H1 (cell line): Measurements from ENCODE around the gene SMARCD2. TPM values are rescaled to one million over a fixed set of nuclear protein-coding genes. Genes with fewer than 3 reads are reported as not detected.

Source experiments
- CTCF ChIA-PET: fragments of 300-600 bp; sonication (Branson Sonifier 250); formaldehyde crosslinking; loops from one replicate; lab custom pipeline; 2021; ENCODE audit not compliant: partially characterized antibody; lab: Charles Lee
- POLR2A ChIA-PET: fragments of 300-600 bp; sonication (Branson Sonifier 250); formaldehyde crosslinking; loops from one replicate; lab custom pipeline; 2021; ENCODE audit warnings: inconsistent platforms; ENCODE audit not compliant: partially characterized antibody; lab: Charles Lee
- DNase-seq, 2 experiments: peaks; one replicate each; pipeline versions ENCODE4 v3.0.0 to v3.0.0-alpha.2; 2010 to 2022; ENCODE audit warnings: low spot score in 2 of 2, low read depth in 1 of 2, mixed read lengths in 1 of 2
- FAIRE-seq: peaks from 2 replicates; lab custom pipeline; 2011; peaks lifted over from hg19 to GRCh38; lab: Jason Lieb, UNC
- H2AFZ ChIP-seq: 2 replicates; pipeline ENCODE4 v1.8.1; 2012; ENCODE audit warnings: low read length, inconsistent platforms
- H2AK5ac ChIP-seq: 2 replicates; pipeline ENCODE4 v1.6.1; 2013; ENCODE audit warnings: low read depth, low read length
- H2BK120ac ChIP-seq: replicated peaks from 2 replicates; pipeline ENCODE3; 2013; ENCODE audit warnings: low read depth, low read length, inconsistent platforms
- H2BK12ac ChIP-seq: 2 replicates; pipeline ENCODE4 v1.6.1; 2013; ENCODE audit warnings: low read depth, low read length
- H2BK15ac ChIP-seq: 2 replicates; pipeline ENCODE4 v1.6.1; 2013; ENCODE audit warnings: low read length
- H2BK20ac ChIP-seq: 2 replicates; pipeline ENCODE4 v1.6.1; 2013; ENCODE audit warnings: low read length
- H2BK5ac ChIP-seq: 2 replicates; pipeline ENCODE4 v1.6.1; 2013; ENCODE audit warnings: low read depth, low read length
- H3K14ac ChIP-seq: 2 replicates; pipeline ENCODE4 v1.6.1; 2013; ENCODE audit warnings: inconsistent platforms; ENCODE audit not compliant: insufficient read length
- H3K18ac ChIP-seq: 2 replicates; pipeline ENCODE4 v1.6.1; 2013; ENCODE audit warnings: low read length; ENCODE audit errors: extremely low read depth
- H3K23ac ChIP-seq: 2 replicates; pipeline ENCODE4 v1.6.1; 2013; ENCODE audit warnings: inconsistent platforms; ENCODE audit not compliant: insufficient read length
- H3K23me2 ChIP-seq: 2 replicates; pipeline ENCODE4 v1.6.1; 2013; ENCODE audit warnings: low read depth, low read length
- H3K27ac ChIP-seq: 2 replicates; pipeline ENCODE4 v1.6.1; 2011; ENCODE audit warnings: low read depth, low read length, inconsistent platforms
- H3K27me3 ChIP-seq, 4 experiments: replicated peaks in 1 of 4; 1 replicate in 1 of 4; 2 replicates in 3 of 4; pipeline versions ENCODE4 v1.6.1 to v1.8.1; 2011 to 2013; ENCODE audit warnings: low read length in 3 of 4, mild to moderate bottlenecking in 3 of 4, inconsistent platforms in 2 of 4, mixed read lengths in 2 of 4, moderate library complexity in 1 of 4; ENCODE audit not compliant: control insufficient read depth in 3 of 4, insufficient read depth in 3 of 4; ENCODE audit errors: extremely low read depth in 1 of 4
- H3K36me3 ChIP-seq, 4 experiments: 2 replicates each; pipeline versions ENCODE4 v1.6.1 to v1.8.1; 2011 to 2013; ENCODE audit warnings: mild to moderate bottlenecking in 4 of 4, low read length in 3 of 4, moderate library complexity in 2 of 4, control low read depth in 1 of 4, inconsistent platforms in 1 of 4; ENCODE audit not compliant: insufficient read depth in 4 of 4, control insufficient read depth in 2 of 4
- H3K4ac ChIP-seq: replicated peaks from 2 replicates; pipeline ENCODE3; 2013; ENCODE audit warnings: low read length, low read depth, mixed read lengths, inconsistent platforms; ENCODE audit not compliant: insufficient read length
- H3K4me1 ChIP-seq, 4 experiments: replicated peaks in 1 of 4; 1 replicate in 1 of 4; 2 replicates in 3 of 4; pipeline versions ENCODE4 v1.6.1 to v1.8.1; 2011 to 2013; ENCODE audit warnings: low read length in 3 of 4, inconsistent platforms in 2 of 4, mixed read lengths in 1 of 4; ENCODE audit not compliant: insufficient read depth in 4 of 4, control insufficient read depth in 3 of 4
- H3K4me2 ChIP-seq, 2 experiments: 2 replicates each; pipeline versions ENCODE4 v1.6.1 to v1.8.1; 2011 to 2013; ENCODE audit warnings: low read depth in 2 of 2, low read length in 2 of 2, control low read depth in 1 of 2, inconsistent platforms in 1 of 2, mild to moderate bottlenecking in 1 of 2; ENCODE audit not compliant: insufficient read depth in 1 of 2
- H3K4me3 ChIP-seq, 4 experiments: fragments of 200-600, 300-600 bp in 1 of 4; sonication (generic), shearing (Covaris generic), sonication (Bioruptor Twin) in 1 of 4; 2 replicates each; pipeline versions ENCODE4 v1.5.1 to v1.8.1; 2011 to 2016; ENCODE audit warnings: low read length in 4 of 4, low read depth in 3 of 4, control low read depth in 2 of 4, inconsistent platforms in 2 of 4, mild to moderate bottlenecking in 2 of 4, mixed read lengths in 1 of 4, moderate library complexity in 1 of 4; ENCODE audit not compliant: insufficient read depth in 2 of 4; ENCODE audit errors: extremely low read depth in 1 of 4
- H3K56ac ChIP-seq: replicated peaks from 2 replicates; pipeline ENCODE3; 2013; ENCODE audit warnings: low read depth, mild to moderate bottlenecking, mixed read lengths, low read length, inconsistent platforms; ENCODE audit not compliant: insufficient read length
- H3K79me1 ChIP-seq: 2 replicates; pipeline ENCODE4 v1.6.1; 2013; ENCODE audit warnings: low read depth, low read length, control low read depth
- H3K79me2 ChIP-seq, 2 experiments: 2 replicates each; pipeline versions ENCODE4 v1.6.1 to v1.8.1; 2012 to 2013; ENCODE audit warnings: low read length in 2 of 2, mild to moderate bottlenecking in 2 of 2, inconsistent platforms in 1 of 2; ENCODE audit not compliant: insufficient read depth in 2 of 2, control insufficient read depth in 1 of 2
- H3K9ac ChIP-seq, 4 experiments: replicated peaks in 1 of 4; 1 replicate in 1 of 4; 2 replicates in 3 of 4; pipeline versions ENCODE4 v1.6.1 to v1.8.1; 2011 to 2013; ENCODE audit warnings: low read depth in 3 of 4, low read length in 3 of 4, control low read depth in 2 of 4, mild to moderate bottlenecking in 2 of 4, moderate library complexity in 2 of 4, inconsistent platforms in 1 of 4; ENCODE audit errors: extremely low read depth in 1 of 4
- H3K9me3 ChIP-seq, 2 experiments: 2 replicates each; pipeline versions ENCODE4 v1.6.1 to v1.8.1; 2012 to 2013; ENCODE audit warnings: mild to moderate bottlenecking in 2 of 2, moderate library complexity in 2 of 2, control low read depth in 1 of 2, inconsistent platforms in 1 of 2, low read depth in 1 of 2, low read length in 1 of 2, mixed read lengths in 1 of 2; ENCODE audit not compliant: insufficient read depth in 2 of 2
- H4K20me1 ChIP-seq, 2 experiments: replicated peaks in 1 of 2; 2 replicates each; pipeline versions ENCODE3 to v1.8.1; 2011 to 2013; ENCODE audit warnings: inconsistent platforms in 2 of 2, low read length in 2 of 2, mild to moderate bottlenecking in 1 of 2; ENCODE audit not compliant: insufficient read depth in 2 of 2, control insufficient read depth in 1 of 2
- H4K5ac ChIP-seq: 2 replicates; pipeline ENCODE4 v1.6.1; 2013; ENCODE audit warnings: low read length, low read depth, mixed read lengths, inconsistent platforms; ENCODE audit not compliant: insufficient read length
- H4K8ac ChIP-seq: 2 replicates; pipeline ENCODE4 v1.8.0; 2013; ENCODE audit warnings: mild to moderate bottlenecking, moderate library complexity, low read length, inconsistent platforms; ENCODE audit not compliant: insufficient read depth; ENCODE audit errors: extremely low read depth
- H4K91ac ChIP-seq: replicated peaks from 2 replicates; pipeline ENCODE3; 2013; ENCODE audit warnings: low read length, mixed read lengths, inconsistent platforms; ENCODE audit not compliant: insufficient read length
- KDM5A ChIP-seq: fragments of 200-600 bp; IDR thresholded peaks from 2 replicates; pipeline ENCODE4 v1.7.1; 2012; ENCODE audit warnings: mild to moderate bottlenecking, low read length, inconsistent platforms, mixed read lengths
- MAFK ChIP-seq: IDR thresholded peaks from 2 replicates; pipeline ENCODE4 v1.6.1; 2012; ENCODE audit warnings: low read depth, mild to moderate bottlenecking, improper control_type of control experiment, low read length
- MAX ChIP-seq: IDR thresholded peaks from 2 replicates; pipeline ENCODE4 v1.6.1; 2012; ENCODE audit warnings: inconsistent platforms
- RFX5 ChIP-seq: IDR thresholded peaks from 2 replicates; pipeline ENCODE4 v1.6.1; 2011; ENCODE audit warnings: low read depth, low read length, improper control_type of control experiment, borderline replicate concordance
- SUZ12 ChIP-seq: fragments of 200-600 bp; sonication (generic); IDR thresholded peaks from 2 replicates; pipeline ENCODE4 v1.6.1; 2012; ENCODE audit warnings: mild to moderate bottlenecking, inconsistent platforms, low read length, moderate library complexity, mixed read lengths
- WGBS, 2 experiments: shearing (Covaris generic) in 1 of 2; methylation state at CpG; one replicate each; pipeline versions ENCODE4 v1.1.6 to v1.1.7; 2013 to 2015; ENCODE audit warnings: low lambda C conversion rate in 2 of 2, mixed read lengths in 2 of 2, inconsistent platforms in 1 of 2, low coverage in 1 of 2, missing lambda C conversion rate in 1 of 2; ENCODE audit not compliant: insufficient replicate concordance in 2 of 2, insufficient coverage in 1 of 2, insufficient read length in 1 of 2; ENCODE audit errors: extremely low coverage in 1 of 2, missing lambda C conversion rate in 1 of 2; 5-methylcytosine and 5-hydroxymethylcytosine counted together
- polyA plus RNA-seq, 7 experiments: library from polyadenylated mRNA; depleted of rRNA in 3 of 7; stranded (reverse) in 5 of 7; unstranded in 2 of 7; fragments of >200 nt in 5 of 7; fragments of 200-250 nt in 2 of 7; gene quantifications; 1 replicate in 5 of 7; 2 replicates in 1 of 7; 4 replicates in 1 of 7; pipeline versions ENCODE4 v1.2.1 to v1.2.3, GENCODE V29; 2011 to 2013; ENCODE audit warnings: missing spikeins in 2 of 7, mixed read lengths in 2 of 7
- total RNA-seq: library from RNA; stranded (reverse); fragmentation: NEBNext Ultra II Directional; extraction: Animal tissue kit (Norgen Biotek cat#: 25700); gene quantifications from 2 replicates; pipeline ENCODE4 v1.2.1, GENCODE V29; 2021

The SMARCD2 gene
- total and polyA plus RNA-seq, 2 of the 8 experiments (the other 6 are each of a cell fraction or from before 2014, with no cell fraction given) = 90.0 to 92.2 TPM

- H2AK5ac ChIP-seq = no peak overlapping the region
Observed at GRCh38 chr17:63824362-63824761, 18.1 kb downstream of the SMARCD2 start.

More at GRCh38 chr17:63824362-63824761, 18.1 kb downstream of the SMARCD2 start:
- H3K56ac ChIP-seq = no peak overlapping the region
- no peaks in the 10 kb centered on the region for H3K27me3 ChIP-seq
- H3K4me3 ChIP-seq = no peak overlapping the region
- WGBS, 2 experiments = 93% methylated on average over 9 of the region's 9 CpGs; no CpG with 5 or more reads in 1 of the 2 experiments
- H3K79me1 ChIP-seq = peaks cover 9% of the 10 kb centered on the region; the same call in 1 of the 2 replicates
- no peak for TF ChIP-seq RFX5
- TF ChIP-seq MAX = no peak
- no peak for TF ChIP-seq SUZ12
- TF ChIP-seq KDM5A = no peak
- no peak for TF ChIP-seq MAFK
- no peak overlapping the region for H3K23ac ChIP-seq
- no peak overlapping the region; the same call in 1 of the 2 replicates for H4K8ac ChIP-seq
- H3K9ac ChIP-seq = no peak overlapping the region
- no peak overlapping the region for H4K91ac ChIP-seq
- DNase-seq (no peak), FAIRE-seq (no peak)
- H3K27ac ChIP-seq = no peak overlapping the region
- no peaks in the 10 kb centered on the region for H3K9me3 ChIP-seq
- peaks cover 8% of the 10 kb centered on the region for H3K23me2 ChIP-seq
- H3K14ac ChIP-seq = no peak overlapping the region
- POLR2A ChIA-PET = interaction anchor here (1.1 to 32.3 kb wide), 7 partner anchors 4 to 82 kb away, joined by 3 to 593 read pairs (median 7); partner anchors contain the start of genes CCDC47, DDX42, FTSJ3 and PSMC5
- no peak overlapping the region for H2BK120ac ChIP-seq
- no peak overlapping the region for H2BK15ac ChIP-seq
- peaks cover 0 to 3% (median 0%) of the 10 kb centered on the region in 4 experiments; a peak in 1 of 7 replicates for H3K4me1 ChIP-seq
- H4K5ac ChIP-seq = no peak overlapping the region
- H2BK5ac ChIP-seq = no peak overlapping the region
- CTCF ChIA-PET = interaction anchor here (0.7 to 7.5 kb wide), 3 partner anchors 9 to 23 kb away, joined by 3 to 61 read pairs (median 4); no protein-coding TSS in a partner anchor
- H3K79me2 ChIP-seq = peaks cover 0 to 36% of the 10 kb centered on the region in 2 experiments; a peak in 3 of 4 replicates
- no peak overlapping the region for H3K4me2 ChIP-seq
- no peak overlapping the region for H3K18ac ChIP-seq
- H2BK12ac ChIP-seq = no peak overlapping the region
- peaks cover 5 to 24% of the 10 kb centered on the region in 2 experiments for H4K20me1 ChIP-seq
- H3K4ac ChIP-seq = no peak overlapping the region
- no peak overlapping the region for H2BK20ac ChIP-seq
- peaks cover 47 to 72% (median 65%) of the 10 kb centered on the region in 4 experiments for H3K36me3 ChIP-seq
- no peak overlapping the region for H2AFZ ChIP-seq
